Activated naive CD4-positive, alpha-beta T cell treated with anti-CD3 and anti-CD28 coated beads for 36 hours (primary cell): ENCODE measurements around the gene TMEM131. TPM values are rescaled to one million over a fixed set of nuclear protein-coding genes. Genes with fewer than 3 reads are reported as not detected.
A peak's percentile ranks its signal among the peaks of the same experiment; 100 is the strongest.

Source experiments
- CTCF ChIA-PET: fragments of 350-600 bp; sonication (Branson Sonifier 250); formaldehyde crosslinking; loops from one replicate; lab custom pipeline; 2021; ENCODE audit warnings: antibody characterized with exemption; lab: Charles Lee
- DNase-seq: peaks from one replicate; pipeline ENCODE4 v3.0.0-alpha.2; 2020
- H3K27ac Mint-ChIP-seq: one replicate; pipeline ENCODE4 v1.8.0; 2021; ENCODE audit warnings: mild to moderate bottlenecking, mixed read lengths
- H3K27me3 Mint-ChIP-seq: one replicate; pipeline ENCODE4 v1.8.0; 2021; ENCODE audit warnings: low read depth, mixed read lengths
- H3K36me3 Mint-ChIP-seq: one replicate; pipeline ENCODE4 v1.8.0; 2021; ENCODE audit warnings: low read depth, mixed read lengths
- H3K4me1 Mint-ChIP-seq: one replicate; pipeline ENCODE4 v1.8.0; 2021; ENCODE audit warnings: low read depth, mixed read lengths
- H3K4me3 Mint-ChIP-seq: one replicate; pipeline ENCODE4 v1.8.0; 2021; ENCODE audit warnings: mild to moderate bottlenecking, moderate library complexity, mixed read lengths
- H3K9me3 Mint-ChIP-seq: one replicate; pipeline ENCODE4 v1.8.0; 2021; ENCODE audit warnings: mixed read lengths
- intact Hi-C: fragments of 100-400 bp; cut with micrococcal nuclease; formaldehyde crosslinking; loops from one replicate; pipeline ENCODE4 v1.15.1; 2023
- total RNA-seq, 2 experiments: library from RNA; stranded (reverse); gene quantifications; one replicate each; pipeline ENCODE4 v1.2.3, GENCODE V29; 2021

Gene TMEM131
- total RNA-seq, 2 experiments from 2014 or later: 18.5 to 19.2 TPM

DNA sequence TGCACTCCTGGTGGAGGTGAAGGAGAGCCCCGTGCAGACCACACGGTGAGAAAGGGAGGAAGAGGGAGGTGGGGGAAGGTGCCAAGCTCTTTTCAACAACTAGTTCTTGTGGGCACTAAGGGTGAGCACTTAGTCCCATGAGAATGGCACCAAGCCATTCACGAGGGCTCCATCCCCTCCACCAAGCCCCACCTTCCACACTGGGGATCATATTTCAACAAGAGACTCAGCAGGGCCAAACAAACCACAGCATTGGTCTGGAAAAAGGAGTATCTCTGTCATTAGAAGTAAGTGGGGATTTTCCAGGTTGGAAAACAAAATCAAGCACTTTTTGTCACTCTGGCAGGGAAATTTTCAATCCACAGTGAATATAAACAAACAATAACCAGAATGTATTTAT, 244.0 kb downstream of the TMEM131 start:
- Mint-ChIP-seq H3K4me3 (no peak overlapping the region), H3K27me3 (no peaks in the 10 kb centered on the region), H3K9me3 (no peaks in the 10 kb centered on the region), H3K4me1 (peaks cover 10% of the 10 kb centered on the region), H3K36me3 (peaks cover 2% of the 10 kb centered on the region), H3K27ac (no peak overlapping the region)
- intact Hi-C loops: no loop called here
- DNase-seq: no peak
- CTCF ChIA-PET: interaction anchor here (0.5 to 3.0 kb wide), 7 partner anchors 8 to 296 kb away, joined by 3 to 15 read pairs (median 4); no protein-coding TSS in a partner anchor

DNA sequence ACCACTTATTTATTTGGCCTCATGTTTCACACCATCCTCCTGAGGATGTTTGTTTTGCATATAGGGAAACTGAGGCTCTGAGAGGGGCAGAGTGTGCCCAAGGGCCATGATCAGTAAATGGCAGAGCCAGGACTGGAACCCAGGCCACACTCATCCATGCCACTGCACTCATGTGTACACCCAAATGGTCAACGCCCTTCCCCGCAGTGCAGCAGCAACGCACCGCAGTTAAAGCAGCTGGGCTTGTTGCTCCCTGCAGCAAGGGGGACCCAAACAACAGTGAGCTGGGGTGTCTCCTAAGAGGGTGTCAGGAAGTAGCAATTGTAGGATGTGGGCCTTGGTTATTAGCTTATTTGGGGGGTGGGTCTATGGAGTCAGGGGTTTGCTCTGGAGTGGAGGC, 245.7 kb downstream of the TMEM131 start:
- H3K36me3 Mint-ChIP-seq: no peaks in the 10 kb centered on the region
- H3K4me3 Mint-ChIP-seq: no peak overlapping the region
- H3K27ac Mint-ChIP-seq: no peak overlapping the region
- H3K4me1 Mint-ChIP-seq: peaks cover 21% of the 10 kb centered on the region
- CTCF ChIA-PET: interaction anchor here (1.5 to 3.0 kb wide), 3 partner anchors 9 to 51 kb away, joined by 4 to 15 read pairs (median 8); no protein-coding TSS in a partner anchor
- intact Hi-C loops: no loop called here
- DNase-seq: no peak
- H3K9me3 Mint-ChIP-seq: no peaks in the 10 kb centered on the region
- no peaks in the 10 kb centered on the region for H3K27me3 Mint-ChIP-seq

DNA sequence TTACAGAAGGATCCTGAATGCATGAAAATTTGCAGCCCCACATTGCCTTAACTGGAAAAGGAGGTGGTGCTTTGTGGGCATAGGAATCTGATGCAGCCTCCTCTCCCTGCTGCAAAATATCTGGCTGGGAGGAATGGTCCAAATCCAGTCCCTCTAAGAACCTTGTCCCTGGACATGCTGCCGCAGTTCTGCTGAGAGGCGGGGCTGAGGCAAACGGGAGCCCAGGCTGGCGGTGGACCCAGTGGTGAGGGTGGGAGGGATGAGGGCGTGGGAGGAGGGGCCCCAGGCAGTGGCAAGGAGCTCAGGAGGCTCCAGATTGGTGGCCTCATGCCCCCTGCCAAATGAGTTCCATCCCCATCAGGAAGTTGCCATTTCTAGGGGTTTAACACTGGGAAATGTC, 246.2 kb downstream of the TMEM131 start:
- Mint-ChIP-seq H3K9me3 (no peaks in the 10 kb centered on the region), H3K27me3 (no peaks in the 10 kb centered on the region), H3K36me3 (no peaks in the 10 kb centered on the region), H3K4me3 (no peak overlapping the region), H3K27ac (no peak overlapping the region), H3K4me1 (peaks cover 23% of the 10 kb centered on the region)
- intact Hi-C loops: no loop called here
- CTCF ChIA-PET: interaction anchor here (0.9 to 3.0 kb wide), 3 partner anchors 31 to 50 kb away, joined by 3 to 15 read pairs (median 8); no protein-coding TSS in a partner anchor
- DNase-seq: no peak

DNA sequence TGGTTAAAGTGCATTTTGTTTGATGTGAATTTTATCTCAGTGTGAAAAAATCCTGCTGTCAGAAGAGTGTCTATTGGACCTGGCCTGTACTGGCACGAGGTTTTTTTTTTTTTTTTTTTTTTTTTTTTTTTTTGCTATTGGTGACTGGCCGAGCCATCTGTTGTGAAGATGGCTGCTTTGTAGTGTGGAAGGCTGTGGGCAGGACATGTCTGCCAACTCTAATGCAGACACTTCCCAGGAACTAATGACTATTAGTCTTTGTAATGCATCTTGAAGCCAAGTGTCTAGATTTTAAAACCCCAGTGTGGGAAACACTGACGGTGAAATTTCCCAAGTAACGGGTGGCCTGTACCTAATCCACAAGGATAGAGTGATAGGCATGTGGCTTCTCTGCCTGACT, 248.0 kb downstream of the TMEM131 start:
- CTCF ChIA-PET: interaction anchor here (1.1 to 2.2 kb wide), 9 partner anchors 10 to 49 kb away, joined by 3 to 36 read pairs (median 7); partner anchors contain the start of gene ZAP70
- Mint-ChIP-seq H3K4me1 (peaks cover 31% of the 10 kb centered on the region), H3K4me3 (no peak overlapping the region), H3K27ac (no peak overlapping the region), H3K36me3 (no peaks in the 10 kb centered on the region), H3K27me3 (no peaks in the 10 kb centered on the region), H3K9me3 (no peaks in the 10 kb centered on the region)
- intact Hi-C loops: loop anchor here (1.0 kb wide), 2 partner anchors 37 to 47 kb away; no protein-coding TSS in a partner anchor
- DNase-seq: no peak

DNA sequence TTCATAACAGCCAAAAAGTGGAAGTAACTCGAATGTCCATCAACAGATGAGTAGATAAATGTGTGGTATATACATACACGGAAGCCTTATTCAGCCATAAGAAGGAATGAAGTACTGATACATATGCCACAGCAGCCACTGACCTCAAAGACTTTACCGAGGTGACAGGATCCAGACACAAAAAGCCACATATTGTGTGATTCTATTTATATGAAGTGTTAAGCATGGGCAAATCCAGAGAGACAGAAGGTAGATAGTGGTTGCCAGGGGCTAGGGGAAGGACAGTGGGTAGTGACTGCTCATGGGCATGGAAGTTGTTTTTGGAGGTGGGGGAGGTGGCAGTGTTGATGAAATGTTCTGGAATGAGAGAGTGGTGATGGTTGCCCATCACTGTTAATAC, 248.5 kb downstream of the TMEM131 start:
- CTCF ChIA-PET: interaction anchor here (1.6 to 2.2 kb wide), 5 partner anchors 20 to 48 kb away, joined by 5 to 36 read pairs (median 16); no protein-coding TSS in a partner anchor
- Mint-ChIP-seq H3K27me3 (no peaks in the 10 kb centered on the region), H3K4me3 (no peak overlapping the region), H3K36me3 (peaks cover 1% of the 10 kb centered on the region), H3K4me1 (peaks cover 35% of the 10 kb centered on the region), H3K9me3 (no peaks in the 10 kb centered on the region), H3K27ac (no peak overlapping the region)
- intact Hi-C loops: no loop called here
- no peak for DNase-seq

DNA sequence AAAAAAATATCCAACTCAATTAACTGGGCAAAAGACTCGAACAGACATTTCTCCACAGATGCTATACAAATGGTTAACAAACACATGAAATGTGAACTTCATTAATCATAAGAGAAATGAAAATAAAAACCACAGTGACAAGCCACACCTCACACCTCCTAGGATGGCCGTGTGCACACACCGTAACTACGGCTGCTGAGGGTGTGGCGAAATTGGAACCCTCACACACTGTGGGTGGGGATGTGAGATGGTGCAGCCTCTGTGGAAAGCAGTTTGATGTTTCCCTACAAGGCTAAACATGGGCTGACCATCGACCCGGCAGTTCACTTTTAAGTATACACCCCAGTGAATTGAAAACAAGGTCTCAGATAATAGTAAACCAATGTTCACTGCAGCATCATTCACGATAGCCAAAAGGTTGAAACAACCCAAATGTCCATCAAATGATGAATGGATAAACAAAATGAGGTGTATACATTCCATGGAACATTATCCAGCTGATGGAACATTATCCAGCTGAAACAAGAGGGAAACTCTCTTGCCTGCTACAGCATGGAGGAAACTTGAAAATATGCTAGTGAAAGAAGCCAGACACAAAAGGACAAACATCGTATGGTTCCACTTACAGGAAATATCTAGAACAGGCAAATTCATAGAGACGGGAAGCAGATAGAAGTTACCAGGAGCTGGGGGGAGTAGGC, 250.1 kb downstream of the TMEM131 start:
- H3K4me1 Mint-ChIP-seq: peaks cover 50% of the 10 kb centered on the region
- no peak overlapping the region for H3K4me3 Mint-ChIP-seq
- CTCF ChIA-PET: interaction anchor here (0.7 to 2.8 kb wide), 4 partner anchors 18 to 46 kb away, joined by 3 to 14 read pairs (median 3); no protein-coding TSS in a partner anchor
- no peak overlapping the region for H3K27ac Mint-ChIP-seq
- H3K36me3 Mint-ChIP-seq: peaks cover 12% of the 10 kb centered on the region
- peak; percentile 73 for DNase-seq
- intact Hi-C loops: no loop called here
- no peaks in the 10 kb centered on the region for H3K27me3 Mint-ChIP-seq
- no peaks in the 10 kb centered on the region for H3K9me3 Mint-ChIP-seq

DNA sequence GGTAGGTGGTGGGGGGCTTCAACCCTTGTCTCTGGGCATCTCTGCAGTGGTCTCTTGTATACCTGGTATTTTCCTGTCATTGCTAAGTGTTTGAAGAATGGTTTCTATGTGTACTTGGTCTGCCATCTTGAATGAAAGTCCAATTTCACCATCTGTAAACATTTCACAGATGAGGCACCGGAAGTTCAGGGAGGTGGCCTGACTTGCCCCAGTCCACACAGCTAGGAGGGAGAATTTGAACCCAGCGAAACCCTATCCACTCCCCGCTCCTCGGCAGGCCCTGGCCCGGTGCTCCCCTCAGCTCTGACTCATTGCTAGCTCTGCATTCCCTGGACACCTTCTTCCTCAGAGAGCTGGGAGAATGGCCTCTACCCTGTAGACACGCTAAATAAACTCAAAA, 251.8 kb downstream of the TMEM131 start:
- no peaks in the 10 kb centered on the region for H3K9me3 Mint-ChIP-seq
- CTCF ChIA-PET: interaction anchor here (1.1 to 2.8 kb wide), 5 partner anchors 9 to 47 kb away, joined by 4 to 14 read pairs (median 8); no protein-coding TSS in a partner anchor
- no peak for DNase-seq
- H3K4me3 Mint-ChIP-seq: no peak overlapping the region
- H3K27me3 Mint-ChIP-seq: no peaks in the 10 kb centered on the region
- peak overlapping the region; percentile 16 for H3K27ac Mint-ChIP-seq
- intact Hi-C loops: no loop called here
- H3K4me1 Mint-ChIP-seq: peaks cover 51% of the 10 kb centered on the region
- peaks cover 18% of the 10 kb centered on the region for H3K36me3 Mint-ChIP-seq

DNA sequence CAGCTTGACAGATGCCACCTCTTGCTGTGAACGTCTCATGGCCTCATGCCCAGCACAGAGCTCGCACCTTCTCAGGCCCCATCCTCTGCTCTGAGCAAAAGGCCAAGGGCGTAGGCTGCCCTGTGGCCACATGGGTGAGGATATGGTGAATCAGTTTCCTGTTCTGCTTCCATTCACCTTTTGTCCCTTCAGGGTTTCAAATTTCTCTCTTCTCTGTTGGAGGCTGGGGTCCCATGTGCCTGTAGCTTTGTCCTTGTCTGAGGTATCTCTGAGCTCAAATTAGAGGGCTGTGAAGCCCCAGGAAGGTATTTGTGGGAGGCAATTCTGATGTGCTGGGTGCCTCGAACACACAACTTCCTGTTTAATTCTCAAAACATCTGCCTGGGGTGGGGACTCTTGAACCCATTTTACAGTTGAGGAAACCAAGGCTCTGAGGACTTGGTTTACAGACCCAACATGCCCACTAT, 253.3 kb downstream of the TMEM131 start:
- no peaks in the 10 kb centered on the region for H3K9me3 Mint-ChIP-seq
- H3K27ac Mint-ChIP-seq: peak overlapping the region; percentile 72
- peaks cover 44% of the 10 kb centered on the region for H3K4me1 Mint-ChIP-seq
- CTCF ChIA-PET: interaction anchor here (0.6 to 4.1 kb wide), 4 partner anchors 9 to 646 kb away, joined by 3 to 34 read pairs (median 8); no protein-coding TSS in a partner anchor
- H3K36me3 Mint-ChIP-seq: peaks cover 26% of the 10 kb centered on the region
- no peaks in the 10 kb centered on the region for H3K27me3 Mint-ChIP-seq
- peak; percentile 21 for DNase-seq
- H3K4me3 Mint-ChIP-seq: no peak overlapping the region
- intact Hi-C loops: no loop called here

DNA sequence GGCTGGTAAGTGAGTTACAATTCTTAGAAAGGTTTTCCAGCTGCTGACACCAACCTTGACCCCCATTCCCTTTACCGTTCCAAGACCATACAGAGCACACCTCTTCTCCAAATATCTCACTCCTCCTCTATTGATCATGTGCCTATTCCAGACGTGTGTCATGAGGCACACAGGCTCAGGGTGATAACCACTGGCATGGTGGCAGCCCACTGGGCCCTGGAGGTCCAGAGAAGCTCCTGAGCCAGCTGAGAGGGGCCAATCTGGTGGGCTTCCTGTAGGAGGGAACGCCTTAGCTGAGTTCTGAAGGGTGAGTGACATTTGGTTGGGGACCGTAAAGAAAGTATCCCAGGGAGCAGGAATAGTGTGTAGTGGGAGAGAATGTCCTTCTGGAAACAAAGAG, 254.1 kb downstream of the TMEM131 start:
- Mint-ChIP-seq H3K9me3 (no peaks in the 10 kb centered on the region), H3K27ac (peak overlapping the region; percentile 16), H3K27me3 (no peaks in the 10 kb centered on the region), H3K4me1 (peaks cover 41% of the 10 kb centered on the region), H3K36me3 (peaks cover 30% of the 10 kb centered on the region), H3K4me3 (no peak overlapping the region)
- no peak for DNase-seq
- CTCF ChIA-PET: interaction anchor here (0.6 to 4.1 kb wide), 12 partner anchors 9 to 528 kb away, joined by 3 to 34 read pairs (median 6); partner anchors contain the start of gene ZAP70
- intact Hi-C loops: no loop called here

DNA sequence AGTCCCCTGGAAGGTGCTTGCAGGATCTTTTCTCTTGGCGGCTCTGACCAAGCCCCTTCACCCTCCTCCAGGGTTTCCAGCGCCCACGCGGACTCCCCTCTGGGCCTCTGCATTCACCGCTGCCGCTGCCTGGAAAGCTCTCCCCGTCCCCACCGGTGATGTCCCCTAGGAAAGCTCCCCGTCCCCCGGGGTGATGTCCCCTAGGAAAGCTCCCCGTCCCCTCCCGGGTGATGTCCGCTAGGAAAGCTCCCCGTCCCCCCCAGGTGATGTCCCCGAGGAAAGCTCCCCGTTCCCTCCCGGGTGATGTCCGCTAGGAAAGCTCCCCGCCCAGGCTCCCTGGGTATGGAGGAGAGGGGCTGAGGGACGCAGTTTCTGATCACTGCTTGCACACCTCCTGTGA, 254.5 kb downstream of the TMEM131 start:
- Mint-ChIP-seq H3K9me3 (no peaks in the 10 kb centered on the region), H3K4me3 (no peak overlapping the region), H3K36me3 (peaks cover 33% of the 10 kb centered on the region)

DNA sequence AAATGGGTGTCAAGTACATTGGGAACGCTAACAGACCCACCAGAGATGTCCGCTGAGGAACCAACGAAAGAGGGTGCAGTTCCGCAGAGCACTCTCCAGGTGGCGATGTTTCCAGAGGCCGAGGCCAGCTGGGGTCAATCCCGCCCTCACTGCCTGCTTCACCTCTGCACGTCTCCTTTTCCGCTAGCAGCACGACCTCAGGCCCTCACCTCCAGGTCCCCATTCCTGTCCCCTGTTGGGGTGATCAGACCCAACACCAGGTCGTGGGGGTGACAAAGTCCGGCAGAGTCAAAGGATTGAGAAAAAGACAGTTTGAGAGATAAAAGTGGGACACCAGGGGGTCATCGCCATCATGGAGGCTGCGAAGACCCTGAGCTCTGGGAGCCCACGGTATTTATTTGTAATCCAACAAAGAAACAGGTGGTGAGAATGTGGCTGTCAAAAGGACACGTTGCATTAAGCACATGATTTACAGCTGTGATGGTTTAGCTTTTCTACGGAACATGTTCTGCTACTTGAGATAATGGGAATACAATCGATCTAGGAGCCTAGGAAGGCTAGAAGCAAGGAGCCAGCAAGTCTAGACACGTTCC, 255.1 kb downstream of the TMEM131 start:
- H3K27ac Mint-ChIP-seq: peak overlapping the region; percentile 72
- H3K9me3 Mint-ChIP-seq: no peaks in the 10 kb centered on the region
- CTCF ChIA-PET: interaction anchor here (0.7 to 4.1 kb wide), 15 partner anchors 8 to 150 kb away, joined by 3 to 34 read pairs (median 6); partner anchors contain the start of gene ZAP70
- peak; percentile 50 for DNase-seq
- H3K27me3 Mint-ChIP-seq: no peaks in the 10 kb centered on the region
- no peak overlapping the region for H3K4me3 Mint-ChIP-seq
- peaks cover 35% of the 10 kb centered on the region for H3K36me3 Mint-ChIP-seq
- intact Hi-C loops: no loop called here
- peaks cover 37% of the 10 kb centered on the region for H3K4me1 Mint-ChIP-seq

More for the DNA sequence above, 254.5 kb downstream of the TMEM131 start:
- no peaks in the 10 kb centered on the region for H3K27me3 Mint-ChIP-seq
- H3K27ac Mint-ChIP-seq: peak overlapping the region; percentile 16
- intact Hi-C loops: no loop called here
- H3K4me1 Mint-ChIP-seq: peaks cover 41% of the 10 kb centered on the region
- DNase-seq: no peak
- CTCF ChIA-PET: interaction anchor here (0.7 to 4.1 kb wide), 13 partner anchors 9 to 528 kb away, joined by 3 to 34 read pairs (median 6); partner anchors contain the start of gene ZAP70

DNA sequence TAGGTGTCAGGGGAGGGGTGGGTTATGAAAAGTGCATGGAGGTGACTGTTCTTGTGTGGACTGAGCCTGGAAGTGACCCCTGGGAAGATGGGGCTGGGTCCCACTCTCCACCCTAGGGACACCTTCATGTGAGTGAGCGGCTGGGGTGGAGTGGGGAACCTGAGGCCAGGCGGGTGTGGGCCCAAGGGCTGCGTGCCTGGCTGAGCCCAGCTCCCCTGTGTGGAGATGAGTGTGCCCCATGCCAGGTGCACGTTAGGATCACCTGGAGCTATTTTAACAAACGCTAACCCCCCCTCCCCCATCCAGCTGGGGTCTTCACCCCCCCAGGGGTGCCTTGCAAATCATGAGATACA, 255.9 kb downstream of the TMEM131 start:
- Mint-ChIP-seq H3K4me1 (peaks cover 30% of the 10 kb centered on the region), H3K27ac (no peak overlapping the region), H3K4me3 (no peak overlapping the region), H3K36me3 (peaks cover 35% of the 10 kb centered on the region), H3K27me3 (no peaks in the 10 kb centered on the region), H3K9me3 (no peaks in the 10 kb centered on the region)
- CTCF ChIA-PET: interaction anchor here (0.7 to 4.1 kb wide), 11 partner anchors 9 to 149 kb away, joined by 3 to 34 read pairs (median 6); no protein-coding TSS in a partner anchor
- intact Hi-C loops: no loop called here
- no peak for DNase-seq
